HG03432 (cell line): ENCODE measurements around the gene LYRM7.
"Not testable (repeated sequence)": the region's sequence is repeated elsewhere in the genome, so short reads cannot be mapped to it uniquely, and the experiment has no call there.

ENCODE experiments used
- ATAC-seq: cut with Tn5 transposase; IDR thresholded peaks from one replicate; pipeline ENCODE4 v1.9.1; 2021; ENCODE audit warnings: mild to moderate bottlenecking, moderate library complexity; ENCODE audit not compliant: unreplicated experiment

LYRM7 gene

GRCh38 chr5:131170540-131171275, at the start of gene LYRM7:
Gene LYRM7 (plus strand): TSS chr5:131170944. CDS start chr5:131171021, 77 bp downstream.
- peak; percentile 98 for ATAC-seq

- ATAC-seq, result not testable (repeated sequence)
Observed at GRCh38 chr5:131127244-131127643, 43.5 kb upstream of the LYRM7 start.

- no peak for ATAC-seq
Observed at GRCh38 chr5:131129306-131129705, 41.4 kb upstream of the LYRM7 start.

GRCh38 chr5:131133091-131133490, 37.7 kb upstream of the LYRM7 start:
- ATAC-seq, result not testable (repeated sequence)

DNA sequence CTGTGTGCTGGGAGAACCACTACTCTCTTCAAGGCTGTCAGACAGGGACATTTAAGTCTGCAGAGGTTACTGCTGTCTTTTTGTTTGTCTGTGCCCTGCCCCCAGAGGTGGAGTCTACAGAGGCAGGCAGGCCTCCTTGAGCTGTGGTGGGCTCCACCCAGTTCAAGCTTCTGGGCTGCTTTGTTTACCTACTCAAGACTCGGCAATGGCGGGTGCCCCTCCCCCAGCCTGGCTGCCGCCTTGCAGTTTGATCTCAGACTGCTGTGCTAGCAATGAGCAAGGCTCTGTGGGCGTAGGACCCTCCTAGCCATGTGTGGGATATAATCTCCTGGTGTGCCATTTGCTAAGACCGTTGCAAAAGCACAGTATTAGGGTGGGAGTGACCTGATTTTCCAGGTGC, 32.3 kb upstream of the LYRM7 start:
- not testable (repeated sequence) for ATAC-seq

GRCh38 chr5:131139321-131139720, 31.4 kb upstream of the LYRM7 start:
- no peak for ATAC-seq

DNA sequence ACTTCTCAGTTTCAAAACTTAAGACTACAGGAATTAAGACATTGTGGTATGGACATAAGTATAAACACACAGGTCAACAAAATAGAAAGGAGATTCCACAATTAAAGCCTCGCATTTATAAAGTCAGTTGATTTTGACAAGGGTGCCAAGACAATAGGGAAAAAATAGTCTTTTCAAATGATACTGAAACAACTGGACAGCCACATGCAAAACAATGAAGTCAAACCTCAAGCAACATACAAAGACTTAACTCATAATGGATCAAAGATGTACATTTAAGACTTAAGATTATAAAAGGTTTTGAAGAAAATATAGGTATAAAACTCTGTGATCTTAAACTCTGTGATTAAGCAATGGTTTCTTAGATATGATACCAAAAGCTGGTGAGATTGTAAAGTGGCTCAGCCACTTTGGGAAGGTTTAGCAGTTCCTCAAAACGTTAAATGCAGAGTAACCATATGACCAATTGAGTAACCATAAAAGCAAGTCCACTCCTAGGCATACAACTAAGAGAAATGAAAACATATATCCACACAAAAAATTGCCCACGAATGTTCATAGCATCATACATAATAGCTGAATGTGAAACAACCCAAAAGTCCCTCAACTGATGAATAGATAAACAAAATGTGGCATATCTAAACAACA, 27.6 kb upstream of the LYRM7 start:
- ATAC-seq, result no peak

DNA sequence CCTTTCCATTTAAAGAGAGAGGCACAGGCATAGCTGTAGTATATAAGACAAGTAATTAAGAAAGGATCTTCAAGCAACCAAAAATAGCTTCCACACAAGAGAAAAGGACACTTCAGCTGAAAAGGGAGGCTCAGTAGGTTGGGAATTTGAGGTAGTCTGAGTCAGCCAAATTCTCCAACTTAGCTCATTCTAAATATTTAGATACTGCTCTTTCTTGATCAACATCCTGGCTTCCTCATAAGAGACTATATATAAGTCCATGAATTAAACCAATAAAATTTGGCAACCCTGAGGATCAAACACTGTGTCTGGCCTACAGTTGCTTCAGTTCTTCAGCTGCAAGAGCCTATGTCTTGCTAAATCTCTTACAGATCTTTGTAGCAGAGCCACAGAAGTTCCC, 23.5 kb upstream of the LYRM7 start:
- ATAC-seq, result no peak

GRCh38 chr5:131148835-131149234, 21.9 kb upstream of the LYRM7 start:
- no peak for ATAC-seq

GRCh38 chr5:131150408-131150807, 20.3 kb upstream of the LYRM7 start:
- ATAC-seq, result no peak

DNA sequence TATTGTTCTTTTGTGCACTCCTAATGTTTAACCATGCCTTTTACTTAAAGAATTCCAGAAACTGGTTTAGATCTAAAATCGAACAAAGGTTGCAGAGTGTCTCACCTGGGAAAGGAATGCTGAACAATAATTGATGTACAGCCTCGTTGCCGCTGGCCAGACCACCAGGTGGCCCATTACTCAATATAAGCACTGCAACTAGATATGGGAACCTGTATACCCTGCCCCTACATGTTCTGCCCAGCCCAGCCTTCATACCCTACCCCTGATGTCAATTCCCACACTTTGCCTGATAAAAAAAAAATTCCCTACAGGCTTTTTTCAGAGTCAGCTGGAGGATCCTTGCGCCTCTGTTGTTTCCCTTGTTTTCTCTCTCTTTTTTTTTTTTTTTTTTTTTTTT, 19.5 kb upstream of the LYRM7 start:
- no peak for ATAC-seq

DNA sequence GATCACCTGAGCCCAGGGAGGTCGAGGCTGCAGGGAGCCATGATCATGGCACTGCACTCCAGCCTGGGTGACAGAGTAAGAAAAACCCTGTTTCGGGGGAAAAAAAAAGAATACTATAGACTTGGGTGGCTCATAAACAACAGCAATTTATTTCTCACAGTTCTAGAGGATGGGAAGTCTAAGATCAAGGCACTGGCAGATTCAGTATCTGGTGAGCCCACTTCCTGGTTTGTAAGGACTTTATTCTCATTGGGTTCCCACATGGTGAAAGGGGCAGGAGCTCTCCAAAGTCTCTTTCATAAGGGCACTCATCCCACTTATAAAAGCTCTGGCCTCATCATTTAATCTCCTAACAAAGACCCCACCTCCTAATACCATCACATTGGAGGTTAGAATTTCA, 14.4 kb upstream of the LYRM7 start:
- ATAC-seq, result no peak

DNA sequence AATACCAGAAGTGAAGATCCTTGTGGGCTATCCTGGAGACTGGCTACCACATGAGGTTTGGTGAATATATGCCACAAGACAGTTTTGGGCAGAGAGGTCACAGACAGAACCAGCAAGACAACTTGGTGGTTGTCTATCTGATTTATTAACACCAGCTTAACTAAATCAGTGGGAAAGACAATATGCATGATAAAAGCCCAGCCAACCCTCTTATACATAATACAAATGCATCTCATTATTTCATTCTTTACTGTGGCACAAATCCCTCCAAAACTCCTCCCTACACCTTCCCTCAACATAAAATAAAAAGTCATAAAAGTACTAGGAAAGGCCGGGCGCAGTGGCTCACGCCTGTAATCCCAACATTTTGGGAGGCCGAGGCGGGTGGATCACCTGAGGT, 13.8 kb upstream of the LYRM7 start:
- no peak for ATAC-seq

DNA sequence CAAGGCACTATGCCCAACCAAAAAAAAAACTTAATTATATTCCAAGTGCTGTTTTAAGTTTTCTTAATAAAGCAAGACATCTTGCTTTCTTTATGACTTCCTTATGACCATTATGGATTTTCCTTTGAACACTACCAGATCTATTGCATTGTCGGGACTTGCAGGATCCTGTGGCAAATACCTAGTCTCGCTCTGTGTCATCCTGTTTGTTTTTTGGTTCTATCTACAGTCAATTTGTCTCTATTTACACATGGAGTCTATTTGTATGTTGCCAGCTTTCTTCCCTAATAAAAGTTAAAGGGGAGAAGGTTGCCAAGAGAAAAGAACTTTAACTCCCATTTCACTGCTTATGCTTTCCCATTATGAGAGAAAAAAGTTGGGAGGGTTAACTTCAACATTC, 10.6 kb upstream of the LYRM7 start:
- no peak for ATAC-seq

GRCh38 chr5:131163276-131164119, 7.2 kb upstream of the LYRM7 start:
- no peak for ATAC-seq

GRCh38 chr5:131164191-131165118, 6.3 kb upstream of the LYRM7 start:
- peak; percentile 78 for ATAC-seq

GRCh38 chr5:131165119-131165727, 5.5 kb upstream of the LYRM7 start, which contains the start of gene HINT1:
Gene HINT1 (minus strand): TSS chr5:131165256. CDS start chr5:131165205, 51 bp downstream.
- ATAC-seq, result peak; percentile 87

GRCh38 chr5:131167615-131168014, 3.1 kb upstream of the LYRM7 start:
- ATAC-seq, result no peak

DNA sequence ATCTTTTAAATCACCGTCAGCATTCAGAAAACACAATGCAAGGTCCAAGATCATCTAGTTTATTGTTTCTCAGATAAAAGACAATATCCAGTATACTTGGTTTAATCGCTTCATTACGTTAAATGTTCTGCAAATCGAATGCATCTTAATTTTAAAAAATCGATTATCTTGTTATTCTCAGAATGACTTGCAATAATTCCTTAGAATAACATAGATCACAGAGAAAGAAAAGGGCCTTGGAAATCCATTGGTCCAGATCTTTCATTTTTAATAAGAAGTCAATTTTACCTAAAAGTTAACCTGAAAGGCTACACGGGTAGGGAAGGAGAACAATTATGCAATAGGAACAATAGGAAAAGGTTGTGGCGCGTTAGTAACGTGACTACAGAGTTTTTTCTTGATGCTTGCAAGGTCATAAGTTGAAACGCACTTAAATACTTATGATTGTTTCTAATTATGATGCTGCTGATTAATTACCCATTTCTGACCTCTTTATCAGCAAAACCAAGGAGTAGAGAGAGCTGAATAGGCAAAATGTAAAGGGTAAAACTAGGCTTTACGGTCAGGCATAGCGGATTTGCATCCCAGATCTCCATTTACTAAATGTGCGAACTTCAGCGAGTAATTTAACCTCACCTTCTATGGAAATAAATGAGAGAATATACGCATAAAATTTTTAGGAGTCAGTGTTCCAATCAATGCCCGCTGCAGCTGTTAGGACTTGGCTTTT, 769 bp upstream of the LYRM7 start:
- ATAC-seq, result no peak
